GM18951 (cell line): ENCODE data around the gene STPG2.

Experiments
- POLR2A ChIP-seq: IDR thresholded peaks from 4 replicates; pipeline ENCODE4 v1.6.1; 2011; ENCODE audit warnings: mild to moderate bottlenecking; ENCODE audit not compliant: insufficient read length, insufficient read depth; ENCODE audit errors: extremely low read depth
- in situ Hi-C: fragments of 300-500 bp; cut with MboI; formaldehyde crosslinking; loops from one replicate; pipeline ENCODE4 v1.12.0; 2022; ENCODE audit warnings: low sequenced_read_pairs, mixed read lengths, inconsistent platforms; ENCODE audit not compliant: unreplicated experiment

Gene STPG2

DNA sequence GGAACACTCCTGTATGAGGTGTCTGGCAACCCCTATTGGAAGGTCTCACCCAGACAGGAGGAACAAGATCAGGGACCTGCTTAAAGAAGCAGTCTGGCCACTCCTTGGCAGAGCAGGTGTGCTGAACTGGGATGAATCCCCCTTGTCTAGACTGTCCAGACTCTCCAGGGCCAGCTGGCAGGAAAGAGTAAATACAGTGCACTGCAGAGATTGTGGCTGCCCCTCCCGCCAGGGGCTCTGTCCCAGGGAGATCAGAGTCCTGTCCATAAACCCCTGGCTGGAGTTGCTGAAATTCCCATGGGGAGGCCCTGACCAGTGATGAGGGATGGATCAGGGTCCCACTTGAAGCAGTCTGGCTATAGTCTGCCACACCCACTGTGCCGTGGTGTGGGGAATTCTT, 17.7 kb downstream of the STPG2 start:
- in situ Hi-C loops: no loop called here
- no peak for TF ChIP-seq POLR2A

DNA sequence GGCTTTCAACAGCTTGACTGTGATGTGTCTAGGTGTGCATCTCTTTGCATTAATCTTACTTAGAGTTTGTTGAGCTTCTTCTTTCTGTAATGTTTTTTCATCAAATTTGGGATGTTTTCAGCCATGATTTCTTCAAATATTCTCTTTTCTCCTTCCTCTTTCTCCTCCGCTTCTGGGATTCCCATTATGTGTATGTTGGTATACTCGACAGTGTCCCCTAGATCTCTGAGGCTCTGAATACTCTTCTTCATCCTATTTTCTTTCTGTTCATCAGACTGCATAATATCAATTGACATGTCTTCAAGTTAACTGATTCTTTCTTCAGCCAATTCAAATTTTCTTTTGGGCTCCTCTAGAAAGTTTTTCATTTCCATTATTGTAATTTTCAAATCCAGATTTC, 25.9 kb downstream of the STPG2 start:
- no peak for TF ChIP-seq POLR2A
- in situ Hi-C loops: no loop called here

DNA sequence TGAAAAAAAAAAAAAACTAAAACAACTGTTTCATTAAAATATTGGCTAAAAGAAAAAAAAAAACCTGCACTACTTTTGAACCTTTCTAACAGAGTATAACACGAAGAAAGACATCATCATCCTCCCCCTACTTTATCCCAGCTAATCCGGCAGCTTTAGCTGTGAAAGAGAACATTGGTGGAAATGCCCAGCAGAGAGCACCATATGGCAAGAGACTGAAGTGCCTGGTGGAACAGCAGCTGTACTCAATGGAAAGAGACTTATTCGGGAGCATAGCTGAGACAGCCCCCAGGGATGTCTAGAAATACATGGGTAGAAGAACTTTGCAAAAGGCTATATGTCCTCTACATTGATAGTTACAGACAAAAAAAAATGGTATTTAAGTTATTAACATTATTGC, 30.3 kb downstream of the STPG2 start:
- TF ChIP-seq POLR2A: no peak
- in situ Hi-C loops: no loop called here

DNA sequence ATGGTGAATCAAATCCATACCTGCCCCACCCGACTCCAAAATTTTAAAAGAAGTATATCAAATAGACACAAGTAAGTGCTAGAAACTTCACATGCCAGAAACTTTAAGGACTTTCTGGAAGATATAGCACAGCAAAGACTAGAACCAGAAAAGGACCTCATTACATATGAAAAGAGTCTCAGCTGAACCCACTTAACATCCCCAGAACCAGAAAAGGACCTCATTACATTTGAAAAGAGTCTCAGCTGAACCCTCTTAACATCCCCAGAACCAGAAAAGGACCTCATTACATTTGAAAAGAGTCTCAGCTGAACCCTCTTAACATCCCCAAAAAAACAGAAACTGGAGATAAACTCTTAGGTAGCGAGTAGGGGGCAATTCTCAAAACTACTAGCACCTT, 32.3 kb downstream of the STPG2 start:
- in situ Hi-C loops: no loop called here
- TF ChIP-seq POLR2A: no peak

DNA sequence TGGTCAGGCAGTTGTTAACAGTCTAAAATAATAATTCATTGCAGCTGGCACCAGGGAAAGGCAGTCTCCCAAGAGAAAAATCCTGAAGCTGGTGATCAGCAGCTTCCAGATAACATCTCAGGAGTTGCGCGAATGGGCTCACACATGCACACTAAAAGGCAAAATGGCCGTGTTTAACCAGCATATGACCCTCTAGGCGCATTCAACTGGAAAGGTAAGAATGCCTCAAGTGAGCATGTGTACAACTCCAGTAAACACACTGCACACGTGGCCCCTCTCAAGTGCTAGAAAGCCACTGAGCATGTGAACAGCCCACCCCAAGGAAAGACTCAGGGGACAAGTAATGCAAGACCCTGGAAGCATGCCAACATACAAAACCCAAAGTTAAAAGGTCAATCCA, 33.1 kb downstream of the STPG2 start:
- no peak for TF ChIP-seq POLR2A
- in situ Hi-C loops: no loop called here

DNA sequence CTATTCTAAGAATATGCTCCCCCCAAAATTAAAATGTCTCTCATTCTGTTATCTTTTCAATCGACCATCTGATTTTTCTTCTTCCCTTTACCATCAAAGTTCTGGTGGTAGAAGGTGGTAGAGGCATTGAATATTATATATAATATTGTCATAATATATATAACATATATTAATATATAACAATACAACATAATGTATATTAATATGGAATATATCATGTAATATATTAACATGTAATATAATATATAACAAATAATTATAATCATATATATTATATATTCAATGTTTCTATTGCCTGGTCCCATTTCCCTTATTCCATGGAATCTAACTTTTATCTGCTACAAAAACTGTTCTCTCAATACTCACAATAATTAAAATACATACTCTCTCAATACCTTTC, 40.6 kb downstream of the STPG2 start:
- TF ChIP-seq POLR2A: no peak
- in situ Hi-C loops: no loop called here

DNA sequence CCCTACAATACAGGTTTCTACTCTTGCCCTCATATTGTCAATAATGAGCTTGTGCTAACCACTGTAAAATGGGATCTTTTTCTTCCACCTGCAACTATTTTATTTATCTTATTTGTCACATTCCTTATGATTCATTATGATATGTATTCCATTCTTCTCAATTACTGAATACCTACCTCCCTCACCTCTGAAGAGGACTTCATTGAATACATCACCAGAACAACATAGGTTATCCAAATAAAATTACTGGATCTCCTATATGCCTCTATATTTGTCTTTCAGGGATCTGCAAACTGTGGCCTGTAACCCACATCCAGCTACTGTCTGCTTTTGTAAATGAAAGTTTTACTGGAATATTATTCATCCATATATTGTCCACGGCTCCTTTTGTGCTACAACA, 41.3 kb downstream of the STPG2 start:
- in situ Hi-C loops: no loop called here
- TF ChIP-seq POLR2A: no peak

DNA sequence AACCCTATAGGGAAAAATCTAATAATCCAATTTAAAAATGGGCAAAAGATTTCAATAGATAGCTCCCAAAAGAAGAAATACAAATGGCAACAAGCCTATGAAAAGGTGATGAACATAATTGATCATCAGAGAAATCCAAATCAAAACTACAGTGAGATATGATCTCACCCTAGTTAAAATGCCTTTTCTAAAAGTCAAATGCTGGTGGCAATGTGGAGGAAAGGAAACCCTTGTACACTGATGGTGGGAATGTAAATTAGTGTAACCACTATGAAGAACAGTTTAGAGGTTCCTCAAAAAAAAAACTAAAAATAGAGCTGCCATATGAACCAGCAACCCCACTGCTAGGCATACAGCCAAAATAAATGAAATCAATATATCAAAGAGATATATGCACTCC, 44.5 kb downstream of the STPG2 start:
- in situ Hi-C loops: no loop called here

DNA sequence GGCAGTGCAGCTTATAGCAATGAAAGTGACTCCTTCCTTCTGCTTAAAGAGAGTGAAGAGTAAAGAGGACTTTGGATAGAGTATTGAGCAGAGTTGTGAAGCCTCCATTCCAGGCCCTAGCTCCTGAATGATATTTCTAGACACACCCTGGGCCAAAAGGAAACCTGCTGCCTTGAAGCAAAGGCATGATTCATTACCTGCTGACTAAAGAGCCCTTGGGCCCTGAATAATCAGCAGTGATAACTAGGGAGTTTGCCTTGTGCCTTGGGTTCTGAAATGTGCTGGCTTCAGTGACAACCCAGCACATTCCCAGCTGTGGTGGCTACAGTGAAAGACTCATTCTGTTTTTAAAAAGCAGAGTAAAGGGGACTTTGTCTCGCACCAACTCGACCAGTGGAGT, 49.2 kb downstream of the STPG2 start:
- in situ Hi-C loops: no loop called here

More for the DNA sequence above, 44.5 kb downstream of the STPG2 start:
- no peak for TF ChIP-seq POLR2A

DNA sequence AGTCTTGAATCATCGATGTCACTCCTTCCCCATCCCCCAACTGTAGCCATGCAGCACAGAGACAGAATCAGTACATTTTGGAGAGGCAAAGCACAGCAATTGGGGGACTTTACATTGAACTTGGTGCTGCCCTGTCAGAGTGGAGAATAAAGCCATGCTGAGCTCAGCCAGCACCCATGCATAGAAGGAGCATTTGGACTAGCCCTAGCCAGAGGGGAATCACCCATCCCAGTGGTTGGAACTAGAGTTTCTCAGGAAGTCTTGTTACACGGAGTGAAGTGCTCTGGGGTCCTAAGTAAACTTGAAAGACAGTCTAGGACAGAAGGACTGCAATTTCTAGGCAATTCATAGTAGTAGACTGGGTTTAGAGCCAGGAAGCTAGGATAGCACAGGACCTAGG, 49.6 kb downstream of the STPG2 start:
- in situ Hi-C loops: no loop called here
- TF ChIP-seq POLR2A: no peak

More for the DNA sequence above, 49.2 kb downstream of the STPG2 start:
- no peak for TF ChIP-seq POLR2A

DNA sequence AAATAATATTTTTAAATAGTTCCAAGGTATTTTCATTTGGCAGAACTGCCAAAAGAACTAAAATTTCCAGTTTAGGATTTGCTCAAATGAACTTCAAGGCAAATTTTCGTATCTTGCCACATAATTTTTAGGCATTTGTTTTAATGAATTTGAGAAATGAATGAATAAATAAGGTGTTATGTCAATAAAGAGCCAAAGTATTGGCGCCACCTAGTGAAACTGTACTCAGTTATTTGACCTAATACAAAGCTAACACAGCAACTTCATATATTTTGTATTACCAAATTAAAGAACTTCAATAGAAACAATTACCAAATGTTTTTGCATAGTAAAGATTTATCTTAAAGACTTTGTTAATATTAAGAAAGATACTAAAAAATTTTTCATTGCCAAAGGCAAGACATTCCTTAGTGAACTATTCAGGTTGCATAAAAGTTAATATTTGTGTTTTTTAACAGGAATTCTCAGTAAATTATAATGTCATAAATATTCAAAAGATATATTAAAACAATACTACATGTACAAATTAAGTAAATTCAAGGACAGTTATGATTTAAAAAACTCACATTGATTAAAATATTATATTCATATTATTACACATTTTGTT, 50.3 kb downstream of the STPG2 start:
- in situ Hi-C loops: no loop called here
- TF ChIP-seq POLR2A: no peak

DNA sequence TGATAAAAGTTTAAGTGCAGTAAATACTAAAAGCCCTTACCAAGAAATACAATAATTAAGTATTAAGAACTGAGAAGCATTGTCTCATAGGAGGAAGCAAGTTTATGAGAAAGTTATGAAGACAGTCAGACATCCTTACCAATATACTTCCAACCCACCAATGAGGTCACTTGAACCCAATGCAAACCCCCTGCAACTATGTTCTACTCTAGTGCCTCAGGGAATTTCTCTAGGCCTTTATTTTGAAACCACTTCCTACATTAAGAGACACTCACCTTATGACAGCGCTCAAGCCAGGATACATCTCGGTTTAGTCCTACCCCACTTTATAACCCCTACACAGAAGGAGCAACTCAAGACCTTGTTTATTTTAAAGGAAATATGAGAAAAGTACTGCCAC, 61.3 kb downstream of the STPG2 start:
- TF ChIP-seq POLR2A: no peak

DNA sequence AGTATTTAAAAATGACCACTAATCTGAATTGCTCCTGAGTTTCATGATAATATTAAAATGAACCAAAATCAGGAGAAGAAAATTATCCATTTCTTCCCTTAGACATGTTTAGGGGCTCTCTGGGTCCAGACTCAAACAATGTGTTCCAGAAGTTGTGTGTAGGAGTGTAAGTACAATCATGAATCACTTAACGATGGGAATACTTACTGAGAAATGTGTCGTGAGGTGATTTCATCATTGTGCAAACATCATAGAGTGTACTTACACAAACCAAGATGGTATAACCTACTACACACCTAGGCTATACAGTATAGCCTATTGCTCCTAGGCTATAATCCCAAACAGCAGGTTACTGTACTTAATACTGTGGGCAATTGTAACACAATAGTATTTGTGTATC, 74.8 kb downstream of the STPG2 start:
- TF ChIP-seq POLR2A: no peak
- in situ Hi-C loops: no loop called here

More for the DNA sequence above, 61.3 kb downstream of the STPG2 start:
- in situ Hi-C loops: no loop called here

DNA sequence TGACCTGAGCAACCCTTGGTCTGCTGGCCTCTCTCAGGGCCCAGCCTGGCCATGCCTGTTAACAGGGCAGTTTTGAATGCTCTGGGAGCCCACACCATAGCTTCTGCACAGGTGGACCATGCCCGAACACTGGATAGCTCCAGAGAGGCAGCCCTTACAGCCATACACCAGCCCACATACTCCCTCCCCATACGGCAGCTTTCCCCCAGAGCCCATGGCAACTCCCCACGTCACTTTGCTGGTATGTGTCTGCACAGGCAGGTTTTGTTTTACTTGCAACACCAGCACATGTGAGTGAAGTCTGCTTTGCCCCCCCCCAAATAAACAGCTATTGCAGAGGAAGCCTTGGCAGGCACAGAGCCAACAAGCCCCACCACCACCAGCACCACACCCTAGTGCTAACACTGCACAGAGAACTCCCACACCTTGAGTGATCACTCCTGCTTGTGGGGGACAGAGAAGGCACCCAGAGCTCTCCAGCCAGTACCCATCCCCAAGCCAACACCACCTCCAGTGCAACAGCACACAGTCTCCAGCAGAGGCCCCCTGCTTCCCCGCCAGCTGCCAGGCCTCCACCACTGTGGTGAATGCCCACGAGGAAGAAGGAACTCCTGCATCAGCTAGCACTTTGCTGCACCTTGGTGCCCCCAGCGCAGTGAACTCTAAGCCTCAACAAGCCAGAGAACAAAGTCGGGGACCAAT, 87.3 kb downstream of the STPG2 start:
- no peak for TF ChIP-seq POLR2A

DNA sequence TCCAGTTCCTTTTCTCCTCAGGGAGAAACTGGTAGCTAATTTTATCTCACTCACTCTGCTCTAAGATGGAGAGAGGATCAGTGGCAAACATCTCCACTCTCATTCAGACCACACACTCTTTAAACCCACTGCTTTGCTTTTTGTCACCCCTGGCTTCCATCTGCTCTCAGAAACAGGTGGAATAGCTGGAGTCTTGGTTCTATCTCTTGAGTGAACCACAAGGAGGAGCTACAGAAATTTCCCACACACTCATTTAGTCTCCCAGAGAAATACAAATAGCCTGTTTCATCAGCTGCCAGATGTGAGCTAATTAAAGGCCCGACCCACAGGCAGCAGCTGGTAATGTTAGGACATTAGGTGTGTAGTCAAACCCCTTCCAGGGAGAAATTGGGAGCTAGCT, 96.6 kb downstream of the STPG2 start:
- TF ChIP-seq POLR2A: no peak
- in situ Hi-C loops: no loop called here

More for the DNA sequence above, 87.3 kb downstream of the STPG2 start:
- in situ Hi-C loops: no loop called here

DNA sequence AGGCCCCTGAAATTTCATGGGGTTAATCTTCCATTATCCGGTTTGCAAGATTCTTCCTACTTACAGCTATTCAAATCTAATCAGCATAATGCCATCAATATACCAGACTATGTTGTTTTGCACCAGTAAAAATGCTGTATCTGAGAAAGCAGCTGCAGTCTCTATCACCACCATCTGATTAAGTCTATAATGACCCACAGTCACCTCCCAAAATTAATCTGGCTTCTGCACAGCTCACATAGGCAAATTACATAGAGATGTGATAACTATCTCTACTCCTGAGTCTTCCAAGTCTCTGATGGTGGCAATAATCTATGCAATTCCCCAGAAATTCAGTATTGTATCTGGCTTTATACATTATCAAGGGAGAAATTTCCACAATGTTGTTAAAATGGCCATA, 113.2 kb downstream of the STPG2 start:
- TF ChIP-seq POLR2A: no peak
- in situ Hi-C loops: no loop called here
